Measurements from ENCODE around the gene EMID1.

EMID1 gene

DNA sequence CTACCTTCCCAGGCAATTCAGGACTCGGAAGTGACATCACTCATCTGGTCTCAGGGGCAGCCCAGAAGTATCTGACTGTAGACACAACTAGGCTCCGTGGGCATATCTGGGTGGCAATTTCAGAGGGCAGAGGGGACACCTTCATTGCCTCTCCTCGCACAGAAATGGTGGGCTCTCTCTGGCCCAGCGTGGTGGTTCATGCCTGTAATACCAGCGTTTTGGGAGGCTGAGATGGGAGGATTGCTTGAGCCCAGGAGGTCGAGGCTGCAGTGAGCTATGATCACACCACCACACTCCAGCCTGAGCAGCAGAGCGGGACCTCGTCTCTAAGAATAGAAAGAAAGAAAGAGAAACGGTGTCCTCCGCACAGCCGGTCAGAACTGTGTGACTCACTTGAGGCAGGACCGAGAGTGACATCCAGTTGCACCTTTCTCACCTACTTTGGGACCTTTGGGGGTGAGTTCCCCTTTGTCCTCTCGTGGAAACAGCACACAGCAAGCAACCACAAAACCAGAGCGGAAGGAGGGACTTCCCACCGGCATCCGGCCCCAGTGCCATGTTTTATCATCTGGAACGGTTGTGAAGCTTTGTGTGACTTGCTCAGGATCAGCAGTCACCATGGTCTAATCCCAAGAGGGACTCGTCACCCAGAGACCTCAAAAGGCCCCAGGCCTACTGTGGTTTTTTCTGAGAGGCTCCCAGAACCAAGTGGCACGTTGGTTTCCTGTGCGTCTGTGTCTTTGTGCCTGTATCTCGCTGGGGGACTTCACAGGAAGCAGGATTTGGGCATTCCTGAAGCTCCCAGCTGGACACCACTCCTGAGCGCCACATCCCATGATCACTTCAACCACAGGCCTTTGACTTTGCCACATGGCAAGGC, 38.4 kb upstream of the EMID1 start:
- Histone ChIP-seq H3K79me2 (no peaks in the 10 kb centered on the region), H3K9me3 (ENCODE audit: control insufficient read depth, low read length) (no peaks in the 10 kb centered on the region), H3K27ac (no peak overlapping the region), H3K9ac (no peak overlapping the region), H3K27me3 (ENCODE audit: control insufficient read depth, insufficient read depth, low read length) (no peaks in the 10 kb centered on the region), H3K36me3 (ENCODE audit: control insufficient read depth, insufficient read depth, low read length) (no peaks in the 10 kb centered on the region), H3K4me3 (ENCODE audit: low read depth, low read length) (no peak overlapping the region), H3K4me2 (ENCODE audit: low read length) (no peak overlapping the region), H2AFZ (no peak overlapping the region), H3K4me1 (no peaks in the 10 kb centered on the region)
- TF ChIP-seq, protein P1, sequence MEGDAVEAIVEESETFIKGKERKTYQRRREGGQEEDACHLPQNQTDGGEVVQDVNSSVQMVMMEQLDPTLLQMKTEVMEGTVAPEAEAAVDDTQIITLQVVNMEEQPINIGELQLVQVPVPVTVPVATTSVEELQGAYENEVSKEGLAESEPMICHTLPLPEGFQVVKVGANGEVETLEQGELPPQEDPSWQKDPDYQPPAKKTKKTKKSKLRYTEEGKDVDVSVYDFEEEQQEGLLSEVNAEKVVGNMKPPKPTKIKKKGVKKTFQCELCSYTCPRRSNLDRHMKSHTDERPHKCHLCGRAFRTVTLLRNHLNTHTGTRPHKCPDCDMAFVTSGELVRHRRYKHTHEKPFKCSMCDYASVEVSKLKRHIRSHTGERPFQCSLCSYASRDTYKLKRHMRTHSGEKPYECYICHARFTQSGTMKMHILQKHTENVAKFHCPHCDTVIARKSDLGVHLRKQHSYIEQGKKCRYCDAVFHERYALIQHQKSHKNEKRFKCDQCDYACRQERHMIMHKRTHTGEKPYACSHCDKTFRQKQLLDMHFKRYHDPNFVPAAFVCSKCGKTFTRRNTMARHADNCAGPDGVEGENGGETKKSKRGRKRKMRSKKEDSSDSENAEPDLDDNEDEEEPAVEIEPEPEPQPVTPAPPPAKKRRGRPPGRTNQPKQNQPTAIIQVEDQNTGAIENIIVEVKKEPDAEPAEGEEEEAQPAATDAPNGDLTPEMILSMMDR (IDR thresholded peaks at IDR 0.05): no peak

DNA sequence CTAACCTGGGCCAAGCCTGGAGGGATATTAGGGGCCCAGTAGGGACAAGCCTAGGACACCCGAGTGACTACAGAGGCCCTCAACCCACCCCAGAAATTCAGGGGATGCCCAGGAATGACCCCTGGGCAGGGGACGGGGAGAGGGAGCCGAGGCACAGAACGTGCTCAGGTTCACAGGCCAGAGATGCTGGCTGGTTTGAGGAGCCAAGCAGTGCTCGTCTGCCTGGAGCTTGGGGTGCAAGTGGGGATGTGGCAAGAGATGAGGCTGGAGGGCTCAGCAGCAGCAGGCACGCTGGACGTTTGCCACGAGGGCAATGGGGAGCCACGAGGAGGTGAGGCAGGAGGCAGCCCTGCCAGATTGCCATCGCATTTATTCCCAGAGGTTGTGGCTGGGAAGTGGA, 34.0 kb upstream of the EMID1 start:
- no peak overlapping the region for H2AFZ ChIP-seq
- H3K36me3 ChIP-seq (ENCODE audit: control insufficient read depth, insufficient read depth, low read length): no peaks in the 10 kb centered on the region
- no peak overlapping the region for H3K4me3 ChIP-seq (ENCODE audit: low read depth, low read length)
- TF ChIP-seq, protein P1 (IDR thresholded peaks at IDR 0.05): no peak
- no peaks in the 10 kb centered on the region for H3K9me3 ChIP-seq (ENCODE audit: control insufficient read depth, low read length)
- H3K4me2 ChIP-seq (ENCODE audit: low read length): no peak overlapping the region
- H3K27ac ChIP-seq: no peak overlapping the region
- no peaks in the 10 kb centered on the region for H3K4me1 ChIP-seq
- H3K79me2 ChIP-seq: no peaks in the 10 kb centered on the region
- no peak overlapping the region for H3K9ac ChIP-seq
- no peaks in the 10 kb centered on the region for H3K27me3 ChIP-seq (ENCODE audit: control insufficient read depth, insufficient read depth, low read length)

DNA sequence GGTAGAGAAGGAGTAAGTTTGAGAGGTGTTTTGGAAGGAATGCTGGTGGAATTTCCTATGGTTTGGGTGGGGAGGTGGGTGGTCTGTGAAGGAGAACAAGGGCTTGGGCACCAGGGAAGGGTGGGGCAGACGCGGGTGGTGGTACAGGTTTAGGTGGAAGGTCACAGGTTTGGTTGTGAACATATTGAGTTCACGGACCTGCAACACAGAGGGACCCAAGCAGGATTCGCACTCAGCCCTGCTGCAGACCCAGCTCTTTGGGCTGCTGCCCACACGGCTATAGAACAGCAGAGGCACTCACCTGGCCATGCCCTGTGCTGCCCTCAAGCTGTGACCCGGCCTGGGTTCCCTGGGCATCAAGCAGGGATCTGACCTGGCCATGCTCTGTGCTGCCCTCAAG, 33.5 kb upstream of the EMID1 start:
- H3K27me3 ChIP-seq (ENCODE audit: control insufficient read depth, insufficient read depth, low read length): no peaks in the 10 kb centered on the region
- no peak overlapping the region for H3K9ac ChIP-seq
- H3K27ac ChIP-seq: no peak overlapping the region
- no peaks in the 10 kb centered on the region for H3K79me2 ChIP-seq
- no peak overlapping the region for H3K4me3 ChIP-seq (ENCODE audit: low read depth, low read length)
- TF ChIP-seq, protein P1 (IDR thresholded peaks at IDR 0.05): no peak
- no peak overlapping the region for H3K4me2 ChIP-seq (ENCODE audit: low read length)
- no peak overlapping the region for H2AFZ ChIP-seq
- no peaks in the 10 kb centered on the region for H3K9me3 ChIP-seq (ENCODE audit: control insufficient read depth, low read length)
- H3K36me3 ChIP-seq (ENCODE audit: control insufficient read depth, insufficient read depth, low read length): no peaks in the 10 kb centered on the region
- no peaks in the 10 kb centered on the region for H3K4me1 ChIP-seq

DNA sequence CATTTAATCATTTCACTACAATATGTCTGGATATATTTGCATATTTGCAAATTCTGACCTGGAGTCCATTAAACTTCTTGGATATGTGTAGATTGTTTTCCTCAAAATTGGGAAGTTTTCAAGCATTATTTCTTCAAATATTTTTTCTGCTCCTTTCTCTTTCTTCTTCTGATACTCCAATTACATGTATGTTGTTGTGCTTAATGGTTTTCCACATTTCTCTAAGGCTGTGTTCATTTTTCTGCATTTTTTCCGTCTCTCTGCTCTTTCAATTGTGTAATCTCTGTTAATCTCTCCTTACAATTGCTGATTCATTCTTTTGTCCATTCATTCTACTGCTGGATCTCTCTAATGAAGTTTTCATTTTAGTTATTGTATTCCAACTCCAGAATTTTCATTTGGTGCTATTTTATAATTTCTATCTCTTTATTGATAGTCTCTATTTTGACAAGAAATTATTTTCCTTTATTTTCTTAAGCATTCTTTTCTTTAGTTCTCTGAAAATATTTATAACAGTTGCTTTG, 30.3 kb upstream of the EMID1 start:
- Histone ChIP-seq H3K4me3 (ENCODE audit: low read depth, low read length) (no peak overlapping the region), H3K36me3 (ENCODE audit: control insufficient read depth, insufficient read depth, low read length) (no peaks in the 10 kb centered on the region), H3K4me2 (ENCODE audit: low read length) (no peak overlapping the region), H3K27me3 (ENCODE audit: control insufficient read depth, insufficient read depth, low read length) (no peaks in the 10 kb centered on the region), H3K4me1 (no peaks in the 10 kb centered on the region), H3K79me2 (no peaks in the 10 kb centered on the region), H3K9ac (no peak overlapping the region), H3K9me3 (ENCODE audit: control insufficient read depth, low read length) (no peaks in the 10 kb centered on the region), H3K27ac (no peak overlapping the region), H2AFZ (no peak overlapping the region)
- TF ChIP-seq, protein P1 (IDR thresholded peaks at IDR 0.05): no peak

Data from parathyroid adenoma (tissue), 2 donors.